HG03159 (cell line): ENCODE results near the gene FOXL1.

Source experiments
- ATAC-seq: cut with Tn5 transposase; IDR thresholded peaks from one replicate; pipeline ENCODE4 v1.9.1; 2021; ENCODE audit warnings: mild to moderate bottlenecking, moderate library complexity; ENCODE audit not compliant: unreplicated experiment

FOXL1 gene

GRCh38 chr16:86567701-86568581, 10.4 kb upstream of the FOXL1 start:
- no peak for ATAC-seq

GRCh38 chr16:86568677-86569623, 9.4 kb upstream of the FOXL1 start:
- no peak for ATAC-seq

DNA sequence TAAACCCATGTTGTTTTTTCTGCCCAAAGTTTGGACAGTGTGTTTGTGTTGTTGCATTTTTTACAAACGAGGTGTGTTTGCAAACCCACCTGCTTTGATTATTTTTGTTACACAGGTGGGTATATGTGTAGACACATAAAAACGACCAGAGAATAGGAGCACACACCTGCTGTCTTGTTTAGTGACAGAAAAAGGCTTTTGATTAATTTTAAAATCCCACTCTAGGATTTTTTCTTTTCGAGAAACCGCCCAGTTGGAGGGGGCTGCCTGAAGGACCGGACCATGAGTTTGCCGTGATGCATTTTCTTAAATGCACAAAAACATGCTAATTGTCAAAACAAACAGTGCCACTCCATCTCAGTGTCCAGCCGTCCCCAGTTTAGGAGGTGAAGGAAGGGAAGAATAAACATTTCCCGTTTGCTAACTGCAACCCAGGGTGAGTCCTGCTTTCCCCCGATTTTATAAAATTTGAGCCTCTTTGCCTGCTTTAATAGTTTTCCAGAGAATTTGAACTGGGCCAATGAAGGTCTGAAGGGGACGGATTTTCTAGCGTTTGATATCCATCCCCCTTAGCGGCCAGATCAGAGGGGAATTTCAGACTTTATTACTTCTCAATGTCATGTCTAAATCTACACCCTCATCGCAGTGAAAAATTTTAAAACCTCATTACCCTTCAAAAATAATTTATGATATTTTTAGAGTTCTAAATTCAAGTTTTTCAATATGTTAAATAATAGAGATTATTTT, 8.5 kb upstream of the FOXL1 start:
- no peak for ATAC-seq

DNA sequence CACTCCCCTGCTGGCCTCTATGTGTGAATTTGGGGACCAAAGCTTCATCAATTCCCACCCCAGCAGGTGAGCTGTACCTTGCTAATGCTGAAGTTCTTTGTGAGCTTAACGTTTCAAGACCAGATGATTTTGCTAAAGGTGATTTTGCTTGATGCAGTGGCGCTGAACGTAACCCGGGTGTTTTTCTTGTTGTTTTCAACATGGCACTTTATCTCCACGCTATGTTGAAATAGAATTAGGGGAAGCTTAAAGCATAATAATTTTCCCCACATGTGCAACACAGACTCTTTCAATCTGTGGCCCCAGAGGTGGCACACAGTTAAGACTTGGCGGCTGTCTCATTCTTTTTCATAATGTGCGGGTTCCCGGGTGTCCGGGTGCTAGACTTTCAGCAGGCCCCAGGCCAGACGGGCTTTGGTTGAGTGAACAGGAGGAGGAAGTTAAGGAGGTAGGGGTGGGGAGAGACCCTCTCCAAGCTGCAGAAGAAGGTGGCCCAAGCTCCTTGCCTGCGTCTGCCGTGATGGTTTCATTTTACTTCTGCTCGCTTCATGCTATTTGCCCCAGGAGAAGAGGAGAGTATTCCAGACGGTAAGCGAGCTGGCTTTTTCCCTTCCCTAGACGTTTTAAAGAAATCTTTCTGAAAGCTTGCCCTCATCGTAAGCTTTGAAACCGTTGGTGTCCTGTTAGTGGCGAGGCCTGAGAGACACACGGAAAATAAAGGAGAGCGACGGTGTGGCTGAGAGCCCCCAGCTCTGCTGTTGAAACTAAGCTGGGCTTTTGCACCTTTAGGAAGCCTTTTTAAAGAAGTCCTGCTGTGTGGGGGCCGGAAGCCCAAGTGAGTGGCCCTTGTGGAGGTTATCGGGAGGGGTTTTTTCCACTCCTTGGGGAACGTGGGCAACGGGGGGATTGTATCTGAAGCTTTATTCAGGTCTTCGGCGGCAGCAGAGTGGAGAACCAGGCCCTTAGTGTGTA, 7.5 kb upstream of the FOXL1 start:
- ATAC-seq: no peak

GRCh38 chr16:86571530-86571915, 6.8 kb upstream of the FOXL1 start:
- ATAC-seq: no peak

- ATAC-seq: no peak
Observed at GRCh38 chr16:86572041-86572521, 6.3 kb upstream of the FOXL1 start.

DNA sequence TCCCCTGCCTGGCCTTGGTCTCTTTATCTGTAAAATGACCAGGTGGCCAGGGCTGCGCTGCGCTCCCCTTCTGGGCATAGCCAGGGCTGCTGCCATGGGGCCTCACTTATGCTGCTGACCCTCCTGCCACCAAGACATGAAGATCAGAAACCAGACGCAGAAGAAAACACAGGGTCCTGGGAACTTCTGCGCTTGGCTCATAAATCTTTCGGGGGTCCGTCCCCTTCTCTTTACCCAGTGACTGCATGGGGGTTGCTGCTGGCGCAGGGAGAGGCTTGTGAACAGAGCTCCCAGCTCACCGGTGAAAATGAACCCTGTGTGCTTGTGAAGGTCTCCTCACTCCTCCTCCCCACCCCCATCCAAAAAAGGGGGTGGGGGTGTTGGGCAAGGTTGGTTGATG, 5.7 kb upstream of the FOXL1 start:
- ATAC-seq: no peak

- ATAC-seq: no peak
Observed at GRCh38 chr16:86573215-86573614, 5.1 kb upstream of the FOXL1 start.

- no peak for ATAC-seq
Observed at GRCh38 chr16:86573646-86574508, 4.5 kb upstream of the FOXL1 start.

GRCh38 chr16:86574646-86575045, 3.7 kb upstream of the FOXL1 start:
- ATAC-seq: no peak

DNA sequence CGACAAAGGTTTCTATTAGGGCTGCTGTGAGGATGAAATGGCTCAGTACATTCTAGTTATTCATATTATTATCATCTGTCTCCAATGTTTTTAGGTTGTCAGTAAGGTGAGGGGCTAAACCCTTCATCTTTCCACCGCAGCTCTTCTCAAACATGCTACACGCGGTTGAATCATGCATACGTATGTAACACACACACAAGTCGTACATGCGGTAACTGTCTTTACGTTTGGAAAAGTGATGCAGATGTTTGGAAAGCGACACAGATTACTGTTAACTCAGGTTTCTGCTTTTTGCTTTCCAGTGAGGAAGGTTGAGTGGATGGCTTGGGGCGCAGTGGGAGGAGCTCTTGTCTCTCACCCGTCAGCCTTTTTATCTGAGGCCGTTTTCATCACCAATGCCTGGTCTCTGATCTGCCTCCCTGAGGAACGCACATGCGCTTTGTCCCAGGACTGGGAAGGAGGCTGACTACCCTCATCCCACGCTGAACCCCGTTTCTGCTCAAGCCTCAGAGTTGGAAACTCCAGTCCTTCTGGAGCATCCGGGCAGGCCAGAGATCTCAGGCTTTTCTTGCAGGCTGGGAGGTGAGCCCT, 3.2 kb upstream of the FOXL1 start:
- ATAC-seq: no peak

GRCh38 chr16:86575754-86576557, 2.4 kb upstream of the FOXL1 start:
- no peak for ATAC-seq

- no peak for ATAC-seq
Observed at GRCh38 chr16:86576591-86577313, 1.6 kb upstream of the FOXL1 start.

- ATAC-seq: no peak
Observed at GRCh38 chr16:86577314-86577971, 906 bp upstream of the FOXL1 start.

GRCh38 chr16:86578611-86579267, 390 bp downstream of the FOXL1 start:
- no peak for ATAC-seq
